Spleen (tissue), 11 donors: Measurements from ENCODE around the gene LCNL1. TPM values are rescaled to one million over a fixed set of nuclear protein-coding genes. Genes with fewer than 3 reads are reported as not detected.
A peak's percentile ranks its signal among the peaks of the same experiment; 100 is the strongest.

Experiments
- DNase-seq: peaks from one replicate; pipeline ENCODE4 v3.0.0-alpha.2; 2020
- H3K27ac ChIP-seq, 8 donors: fragments of 200-600 bp; sonication (generic) in 7 of 8; 1 replicate in 4 of 8; 2 replicates in 4 of 8; pipeline versions ENCODE4 v1.5.0 to v1.8.0; 2016 to 2021; ENCODE audit warnings: inconsistent platforms in 4 of 8, mild to moderate bottlenecking in 4 of 8, moderate library complexity in 1 of 8
- H3K27me3 ChIP-seq, 7 donors: fragments of 200-600 bp; sonication (generic) in 6 of 7; replicated peaks in 1 of 7; 1 replicate in 4 of 7; 2 replicates in 3 of 7; pipeline versions ENCODE4 v1.5.0 to v1.8.0; 2016 to 2021; ENCODE audit warnings: inconsistent platforms in 3 of 7, mild to moderate bottlenecking in 1 of 7
- H3K36me3 ChIP-seq, 6 donors: fragments of 200-600 bp; sonication (generic) in 5 of 6; 1 replicate in 4 of 6; 2 replicates in 2 of 6; pipeline versions ENCODE4 v1.5.0 to v1.8.0; 2016 to 2021; ENCODE audit warnings: inconsistent platforms in 2 of 6
- H3K4me1 ChIP-seq, 6 donors: fragments of 200-600 bp; sonication (generic) in 5 of 6; 1 replicate in 3 of 6; 2 replicates in 3 of 6; pipeline versions ENCODE4 v1.5.0 to v1.8.0; 2016 to 2021; ENCODE audit warnings: inconsistent platforms in 3 of 6
- H3K4me3 ChIP-seq, 8 donors: fragments of 200-600 bp; sonication (generic) in 7 of 8; 1 replicate in 4 of 8; 2 replicates in 4 of 8; pipeline versions ENCODE4 v1.5.0 to v1.8.0; 2016 to 2021; ENCODE audit warnings: inconsistent platforms in 4 of 8, mild to moderate bottlenecking in 4 of 8, moderate library complexity in 2 of 8
- H3K9me3 ChIP-seq, 8 donors: fragments of 200-600 bp; sonication (generic) in 7 of 8; 1 replicate in 4 of 8; 2 replicates in 4 of 8; pipeline versions ENCODE4 v1.5.0 to v1.8.0; 2016 to 2021; ENCODE audit warnings: inconsistent platforms in 4 of 8
- CTCF ChIP-seq, 11 experiments: fragments of 200-600 bp in 7 of 11; fragments of 450-650 bp in 4 of 11; sonication (generic) in 4 of 11; IDR thresholded peaks in 8 of 11; conservative IDR thresholded peaks in 3 of 11; 1 replicate in 7 of 11; 2 replicates in 4 of 11; pipeline versions ENCODE4 v1.4.0 to v1.8.0; 2016 to 2021; ENCODE audit warnings: antibody characterized with exemption in 11 of 11, inconsistent platforms in 4 of 11, mild to moderate bottlenecking in 1 of 11
- POLR2A ChIP-seq, 3 donors: fragments of 450-650 bp; IDR thresholded peaks; one replicate each; pipeline ENCODE4 v1.5.1; 2017; ENCODE audit warnings: antibody characterized with exemption in 3 of 3, mild to moderate bottlenecking in 1 of 3
- POLR2AphosphoS5 ChIP-seq, 3 donors: sonication (generic); formaldehyde crosslinking; IDR thresholded peaks; one replicate each; pipeline ENCODE4 v1.5.1; 2017; ENCODE audit warnings: antibody characterized with exemption in 3 of 3
- WGBS, 5 donors: extraction: QIAGEN DNeasy Blood & Tissue Kit in 3 of 5; methylation state at CpG; one replicate each; pipeline versions ENCODE4 v1.1.5 to v1.1.7; 2013 to 2018; 5-methylcytosine and 5-hydroxymethylcytosine counted together
- intact Hi-C: fragments of 100-400 bp; cut with DNase I; formaldehyde crosslinking; loops from one replicate; pipeline ENCODE4 v1.15.0; 2023; ENCODE audit warnings: low total_unique reads
- polyA plus RNA-seq, 3 donors: library from polyadenylated mRNA; stranded (reverse); fragments of 200-250 nt; gene quantifications; one replicate each; pipeline ENCODE4 v1.2.1, GENCODE V29; 2013
- total RNA-seq, 7 donors: library from RNA; depleted of rRNA in 3 of 7; stranded (reverse); fragments of >200 nt in 3 of 7; fragmentation: NEBNext Ultra II Directional in 4 of 7; extraction: Animal tissue kit (Norgen Biotek cat#: 25700) in 4 of 7; gene quantifications; one replicate each; pipeline versions ENCODE4 v1.1.0 to v1.2.1, GENCODE V29; 2016 to 2021
- donor health status: healthy with polysubstance abuse.
- donor health status: DM: no; HTN: no; CAD: no; lungs with moderate emphysema.
- donor health status: DM: no; HTN: no; CAD: no.
- donor health status: Bipolar disorder and iron deficiency.
- donor health status: healthy.
- donor health status: DM: no; HTN: no; CAD: no.
- donor health status: DM: yes; HTN: yes; CAD: no.

Gene LCNL1
- total and polyA plus RNA-seq, 10 donors, result 1.3 to 8.3 (median 3.2) TPM

DNA sequence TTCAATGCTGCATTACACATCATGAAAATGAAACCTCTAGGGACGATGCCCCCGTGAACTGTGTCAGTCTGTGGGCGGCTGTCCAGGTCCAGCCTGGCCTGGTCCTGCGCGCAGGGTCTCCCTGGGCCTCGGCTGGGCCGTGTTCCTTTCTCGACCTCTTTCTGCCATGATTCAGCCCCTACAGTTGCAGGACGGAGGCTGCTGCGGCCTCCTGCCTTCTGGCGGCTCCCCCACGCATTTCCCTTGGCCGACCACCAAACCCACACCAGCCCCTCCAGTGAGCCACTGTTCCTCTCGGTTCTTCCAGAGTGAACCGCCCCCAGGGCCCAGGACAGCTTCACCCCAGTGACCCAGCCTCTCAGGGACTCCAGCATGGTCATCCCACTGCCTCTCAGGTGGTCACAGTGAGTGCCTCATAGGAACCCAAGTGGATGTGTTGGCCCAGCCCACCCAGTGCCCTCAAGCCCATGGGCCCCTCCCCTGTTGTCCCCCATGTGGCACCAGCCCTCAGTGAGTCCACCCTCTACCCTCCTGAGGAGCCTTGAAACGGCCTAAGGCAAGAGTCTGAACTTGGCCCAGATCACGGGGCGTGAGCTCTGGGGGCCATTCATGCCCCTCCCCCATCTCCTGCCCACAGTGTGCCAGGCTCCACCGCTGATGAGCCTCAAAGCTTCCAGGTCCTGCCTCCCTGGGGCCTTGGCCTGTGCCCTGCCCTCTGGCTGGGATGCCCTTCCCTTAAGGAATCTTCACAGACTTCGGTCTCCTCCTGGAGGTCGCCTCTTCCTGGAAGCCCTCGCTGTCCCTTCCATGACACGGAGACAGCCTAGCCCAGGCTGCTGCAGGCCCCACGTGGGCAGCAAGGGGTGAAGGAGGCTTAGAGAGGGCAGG lies 23.6 kb downstream of the LCNL1 start:
- intact Hi-C loops, result no loop called here
- 42 to 62% (median 52%) methylated on average over 19 to 24 of the region's 24 CpGs for WGBS, 5 donors
- no peak for DNase-seq
- Histone ChIP-seq H3K4me3 (no peak overlapping the region), H3K4me1 (peaks cover 0 to 32% (median 4%) of the 10 kb centered on the region in 6 donors), H3K9me3 (no peaks in the 10 kb centered on the region), H3K36me3 (peaks cover 0 to 42% (median 18%) of the 10 kb centered on the region in 6 donors), H3K27ac (peak overlapping the region in 6 of 8 donors; percentile 6 to 53 (median 35)), H3K27me3 (no peaks in the 10 kb centered on the region)
- peak in 2 of 3 donors; percentile 12 to 54 for TF ChIP-seq POLR2AphosphoS5 (IDR thresholded peaks at IDR 0.05)
- TF ChIP-seq CTCF (IDR thresholded peaks at IDR 0.05 in 8 of 11, conservative IDR thresholded peaks at IDR 0.05 in 3 of 11), result no peak

DNA sequence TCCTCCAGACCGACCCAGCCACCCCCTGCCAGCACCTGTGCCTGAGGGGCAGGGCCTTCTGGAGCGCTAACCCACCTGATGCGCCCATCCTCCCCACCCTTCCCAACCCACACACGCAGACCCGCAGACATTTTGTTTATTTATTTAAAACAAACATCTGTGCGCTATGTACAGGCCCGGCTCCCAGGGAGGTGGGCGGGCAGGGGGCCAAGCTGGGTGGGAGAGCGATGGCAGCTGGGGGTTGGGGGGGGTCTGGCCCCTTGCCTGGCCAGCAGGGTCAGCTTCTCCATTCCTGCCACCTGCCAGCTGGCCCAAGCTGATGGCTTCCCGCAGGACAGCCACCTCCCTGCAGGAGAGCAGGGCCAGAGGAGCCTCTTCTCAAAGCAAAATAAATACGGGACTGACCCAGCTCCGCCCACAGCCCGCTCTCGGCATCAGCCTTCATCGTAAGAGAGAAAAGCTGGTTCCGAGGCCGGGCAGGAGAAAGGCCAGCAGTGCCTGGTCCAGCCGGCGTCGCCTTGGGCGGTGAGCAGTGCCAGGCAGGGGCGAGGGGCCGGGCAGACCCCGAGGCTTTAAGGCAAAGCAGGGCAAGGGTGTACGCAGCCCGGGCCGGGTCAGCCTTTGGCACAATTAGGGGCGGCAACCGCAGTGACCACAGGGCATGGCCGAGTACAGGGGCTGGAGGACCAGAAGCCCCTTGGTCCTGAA lies 24.5 kb downstream of the LCNL1 start:
- 82 to 92% (median 86%) methylated on average over 23 to 30 of the region's 30 CpGs for WGBS, 5 donors
- TF ChIP-seq POLR2AphosphoS5 (IDR thresholded peaks at IDR 0.05) (no peak), POLR2A (IDR thresholded peaks at IDR 0.05) (no peak), CTCF (IDR thresholded peaks at IDR 0.05 in 8 of 11, conservative IDR thresholded peaks at IDR 0.05 in 3 of 11) (no peak)
- Histone ChIP-seq H3K4me1 (peaks cover 0 to 23% (median 4%) of the 10 kb centered on the region in 6 donors), H3K4me3 (no peak overlapping the region), H3K9me3 (no peaks in the 10 kb centered on the region), H3K27ac (peak overlapping the region in 2 of 8 donors; percentile 42 to 53), H3K36me3 (peaks cover 0 to 51% (median 27%) of the 10 kb centered on the region in 6 donors), H3K27me3 (no peaks in the 10 kb centered on the region)
- no peak for DNase-seq
- intact Hi-C loops, result no loop called here

DNA sequence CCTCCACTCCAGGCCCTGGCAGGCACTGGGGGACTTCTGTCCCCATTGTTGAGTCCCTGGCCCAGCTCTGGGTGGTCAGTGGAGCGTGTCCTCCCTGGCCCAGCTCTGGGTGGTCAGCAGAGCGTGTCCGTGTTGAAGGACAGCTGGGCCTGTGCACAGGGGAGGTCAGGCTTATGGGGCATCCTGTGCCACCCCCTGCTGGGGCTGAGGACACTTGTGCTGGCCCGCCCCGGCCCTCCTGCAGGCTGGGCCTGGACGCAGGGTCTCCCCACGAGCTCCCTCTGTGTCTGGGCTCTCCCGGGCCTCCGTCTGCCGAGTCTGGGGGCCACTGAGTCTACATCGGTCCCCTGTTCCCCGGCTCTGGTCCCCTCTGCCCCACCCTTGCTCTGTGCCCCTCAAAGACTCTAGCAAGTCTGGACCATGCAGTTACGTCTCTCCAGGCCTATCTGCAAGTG lies 25.1 kb downstream of the LCNL1 start:
- intact Hi-C loops, result no loop called here

More for the DNA sequence above, 25.1 kb downstream of the LCNL1 start:
- Histone ChIP-seq H3K27ac (no peak overlapping the region), H3K9me3 (no peaks in the 10 kb centered on the region), H3K36me3 (peaks cover 0 to 57% (median 32%) of the 10 kb centered on the region in 6 donors), H3K4me1 (peaks cover 0 to 20% (median 4%) of the 10 kb centered on the region in 6 donors), H3K4me3 (no peak overlapping the region), H3K27me3 (no peaks in the 10 kb centered on the region)
- TF ChIP-seq POLR2AphosphoS5 (IDR thresholded peaks at IDR 0.05) (no peak), POLR2A (IDR thresholded peaks at IDR 0.05) (no peak), CTCF (IDR thresholded peaks at IDR 0.05 in 8 of 11, conservative IDR thresholded peaks at IDR 0.05 in 3 of 11) (no peak)
- no peak for DNase-seq
- WGBS, 5 donors, result 84 to 94% (median 87%) methylated on average over 2 to 13 of the region's 13 CpGs
